ENCODE measurements around the gene SWAP70.
"Not testable (repeated sequence)": the region's sequence is repeated elsewhere in the genome, so short reads cannot be mapped to it uniquely, and the experiment has no call there.

Gene SWAP70

DNA sequence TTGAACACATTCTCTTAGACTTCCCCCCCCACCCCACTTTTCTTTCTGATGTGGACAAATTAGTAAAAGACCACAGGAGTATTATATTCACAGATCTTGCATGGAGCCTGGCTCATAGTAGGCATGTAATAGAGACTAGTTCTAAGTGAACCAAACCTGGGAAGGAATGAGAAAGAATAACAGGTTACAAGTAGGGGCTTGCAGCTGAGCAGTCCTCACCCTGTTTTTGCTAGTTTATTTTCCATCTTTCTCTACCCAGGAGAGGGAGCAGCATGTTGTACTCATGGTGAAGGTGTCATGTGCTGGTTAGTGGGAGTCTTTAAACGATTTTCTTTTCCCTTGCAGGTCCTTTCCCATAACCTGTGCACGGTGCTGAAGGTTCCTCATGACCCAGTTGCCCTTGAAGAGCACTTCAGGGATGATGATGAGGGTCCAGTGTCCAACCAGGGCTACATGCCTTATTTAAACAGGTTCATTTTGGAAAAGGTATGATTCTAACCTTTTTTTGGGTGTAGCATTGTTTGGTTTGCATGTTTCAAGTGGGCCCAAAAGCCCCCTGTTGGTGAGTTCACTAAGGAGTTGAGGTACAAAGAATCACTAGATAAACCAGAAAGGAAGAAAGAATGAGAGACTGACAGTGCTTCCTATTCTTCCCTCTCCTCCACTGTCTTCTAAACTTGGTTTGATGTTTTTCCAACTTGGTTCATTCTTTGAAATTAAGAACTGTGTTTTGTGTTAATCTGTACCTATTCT lies 30.1 kb downstream of the SWAP70 start:
- POLR2A ChIA-PET (ENCODE audit: low non-redundant PET) = no interaction called here

DNA sequence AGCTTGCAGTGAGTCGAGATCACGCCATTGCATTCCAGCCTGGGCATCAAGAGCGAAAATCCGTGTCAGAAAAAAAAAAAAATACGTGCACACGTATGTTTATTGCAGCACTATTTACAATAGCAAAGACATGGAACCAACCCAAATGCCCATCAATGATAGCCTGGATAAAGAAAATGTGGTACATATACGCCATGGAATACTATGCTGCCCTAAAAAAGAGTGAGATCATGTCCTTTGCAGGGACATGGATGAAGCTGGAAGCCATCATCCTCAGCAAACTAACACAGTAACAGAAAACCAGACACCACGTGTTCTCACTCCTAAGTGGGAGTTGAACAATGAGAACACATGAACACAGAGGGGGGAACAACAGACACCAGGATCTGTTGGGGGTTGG lies 31.4 kb downstream of the SWAP70 start:
- POLR2A ChIA-PET (ENCODE audit: low non-redundant PET); H3K27ac ChIP-seq; DNase-seq (ENCODE audit: low spot score); CTCF ChIA-PET: not testable (repeated sequence)

More for the DNA sequence above, 30.1 kb downstream of the SWAP70 start:
- peak; percentile 20 for DNase-seq (ENCODE audit: low spot score)
- TF ChIP-seq, protein P1, sequence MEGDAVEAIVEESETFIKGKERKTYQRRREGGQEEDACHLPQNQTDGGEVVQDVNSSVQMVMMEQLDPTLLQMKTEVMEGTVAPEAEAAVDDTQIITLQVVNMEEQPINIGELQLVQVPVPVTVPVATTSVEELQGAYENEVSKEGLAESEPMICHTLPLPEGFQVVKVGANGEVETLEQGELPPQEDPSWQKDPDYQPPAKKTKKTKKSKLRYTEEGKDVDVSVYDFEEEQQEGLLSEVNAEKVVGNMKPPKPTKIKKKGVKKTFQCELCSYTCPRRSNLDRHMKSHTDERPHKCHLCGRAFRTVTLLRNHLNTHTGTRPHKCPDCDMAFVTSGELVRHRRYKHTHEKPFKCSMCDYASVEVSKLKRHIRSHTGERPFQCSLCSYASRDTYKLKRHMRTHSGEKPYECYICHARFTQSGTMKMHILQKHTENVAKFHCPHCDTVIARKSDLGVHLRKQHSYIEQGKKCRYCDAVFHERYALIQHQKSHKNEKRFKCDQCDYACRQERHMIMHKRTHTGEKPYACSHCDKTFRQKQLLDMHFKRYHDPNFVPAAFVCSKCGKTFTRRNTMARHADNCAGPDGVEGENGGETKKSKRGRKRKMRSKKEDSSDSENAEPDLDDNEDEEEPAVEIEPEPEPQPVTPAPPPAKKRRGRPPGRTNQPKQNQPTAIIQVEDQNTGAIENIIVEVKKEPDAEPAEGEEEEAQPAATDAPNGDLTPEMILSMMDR (conservative IDR thresholded peaks at IDR 0.05; ENCODE audit: low read depth) = no peak
- CTCF ChIA-PET = no interaction called here
- no peak overlapping the region for H3K27ac ChIP-seq

- CTCF ChIA-PET = no interaction called here
- no peak overlapping the region for H3K27ac ChIP-seq
- POLR2A ChIA-PET (ENCODE audit: low non-redundant PET) = interaction anchor here (0.7 kb wide), 1 partner anchor 125 kb away, joined by 5 read pairs; no protein-coding TSS in a partner anchor
- TF ChIP-seq, protein P1 (conservative IDR thresholded peaks at IDR 0.05; ENCODE audit: low read depth) = no peak
- no peak for DNase-seq (ENCODE audit: low spot score)
Measured at GRCh38 chr11:9697766-9698165, 33.9 kb downstream of the SWAP70 start.

GRCh38 chr11:9700105-9700801 lies 36.4 kb downstream of the SWAP70 start:
- no peak for DNase-seq (ENCODE audit: low spot score)
- POLR2A ChIA-PET (ENCODE audit: low non-redundant PET) = no interaction called here
- TF ChIP-seq, protein P1 (conservative IDR thresholded peaks at IDR 0.05; ENCODE audit: low read depth) = no peak
- H3K27ac ChIP-seq = no peak overlapping the region
- CTCF ChIA-PET = no interaction called here

DNA sequence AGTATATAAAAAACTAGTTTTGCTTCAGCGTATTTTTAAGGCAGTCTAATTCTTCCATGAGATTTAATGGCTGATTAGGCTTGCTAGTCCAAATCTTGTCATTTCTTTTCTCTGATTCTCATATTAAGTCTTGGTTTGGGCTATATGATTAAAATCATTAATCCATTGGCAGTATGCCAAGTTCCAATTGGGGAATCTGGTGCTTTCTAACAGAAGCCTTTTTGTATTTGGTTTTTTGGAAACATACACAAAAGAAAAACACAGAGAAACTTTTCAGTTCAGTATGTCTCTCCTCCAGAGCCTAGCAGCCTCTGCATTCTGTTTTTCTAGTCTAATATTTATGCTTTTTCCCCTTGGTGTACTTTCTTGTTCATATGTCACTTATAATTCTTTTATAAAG lies 37.9 kb downstream of the SWAP70 start:
- no peak overlapping the region for H3K27ac ChIP-seq
- TF ChIP-seq, protein P1 (conservative IDR thresholded peaks at IDR 0.05; ENCODE audit: low read depth) = no peak
- no peak for DNase-seq (ENCODE audit: low spot score)
- POLR2A ChIA-PET (ENCODE audit: low non-redundant PET) = no interaction called here
- CTCF ChIA-PET = no interaction called here

- TF ChIP-seq, protein P1 (conservative IDR thresholded peaks at IDR 0.05; ENCODE audit: low read depth) = no peak
- CTCF ChIA-PET = no interaction called here
- POLR2A ChIA-PET (ENCODE audit: low non-redundant PET) = no interaction called here
- DNase-seq (ENCODE audit: low spot score) = no peak
- H3K27ac ChIP-seq = no peak overlapping the region
Measured at GRCh38 chr11:9703280-9703679, 39.4 kb downstream of the SWAP70 start.

- ChIA-PET CTCF (interaction anchor here (0.6 kb wide), 1 partner anchor 117 kb away, joined by 4 read pairs; no protein-coding TSS in a partner anchor), POLR2A (ENCODE audit: low non-redundant PET) (no interaction called here)
- TF ChIP-seq, protein P1 (conservative IDR thresholded peaks at IDR 0.05; ENCODE audit: low read depth) = no peak
- DNase-seq (ENCODE audit: low spot score) = no peak
- H3K27ac ChIP-seq = no peak overlapping the region
Measured at GRCh38 chr11:9704037-9704436, 40.2 kb downstream of the SWAP70 start.
